ENCODE data around the gene HRCT1.

DNA sequence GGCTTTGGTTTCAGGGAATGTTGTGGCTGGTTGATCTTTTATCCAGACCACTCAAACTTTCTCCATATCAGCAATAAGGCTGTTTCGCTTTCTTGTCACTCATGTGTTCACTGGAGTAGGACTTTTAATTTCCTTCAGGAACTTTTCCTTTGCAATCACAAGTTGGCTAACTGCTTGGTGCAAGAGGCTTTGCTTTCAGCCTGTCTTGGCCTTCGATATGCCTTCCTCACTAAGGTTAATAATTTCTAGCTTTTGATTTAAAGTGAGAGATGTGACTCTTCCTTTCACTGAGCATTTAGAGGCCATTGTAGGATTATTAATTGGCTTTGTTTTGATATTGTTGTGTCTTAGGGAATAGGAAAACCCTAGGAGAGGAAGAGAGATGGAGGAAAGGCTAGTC lies 7.0 kb upstream of the HRCT1 start:
- TF ChIP-seq POLR2A (IDR thresholded peaks at IDR 0.05; ENCODE audit: low read depth, low read length) (no peak), POLR2AphosphoS5 (IDR thresholded peaks at IDR 0.05; ENCODE audit: low read depth, low read length) (no peak), PAX5 (IDR thresholded peaks at IDR 0.05; ENCODE audit: insufficient read depth, low read length, severe bottlenecking) (no peak), TAF1 (IDR thresholded peaks at IDR 0.05; ENCODE audit: low read depth, low read length) (no peak)

All from GM12891 (cell line).